GM18870 (cell line): ENCODE measurements around the gene GAGE12G.
"Not testable (repeated sequence)": the region's sequence is repeated elsewhere in the genome, so short reads cannot be mapped to it uniquely, and the experiment has no call there.

ENCODE experiments used
- ATAC-seq: cut with Tn5 transposase; IDR thresholded peaks from one replicate; pipeline ENCODE4 v1.9.1; 2021; ENCODE audit warnings: moderate library complexity; ENCODE audit not compliant: unreplicated experiment

The GAGE12G gene, protein sequence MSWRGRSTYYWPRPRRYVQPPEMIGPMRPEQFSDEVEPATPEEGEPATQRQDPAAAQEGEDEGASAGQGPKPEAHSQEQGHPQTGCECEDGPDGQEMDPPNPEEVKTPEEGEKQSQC

DNA sequence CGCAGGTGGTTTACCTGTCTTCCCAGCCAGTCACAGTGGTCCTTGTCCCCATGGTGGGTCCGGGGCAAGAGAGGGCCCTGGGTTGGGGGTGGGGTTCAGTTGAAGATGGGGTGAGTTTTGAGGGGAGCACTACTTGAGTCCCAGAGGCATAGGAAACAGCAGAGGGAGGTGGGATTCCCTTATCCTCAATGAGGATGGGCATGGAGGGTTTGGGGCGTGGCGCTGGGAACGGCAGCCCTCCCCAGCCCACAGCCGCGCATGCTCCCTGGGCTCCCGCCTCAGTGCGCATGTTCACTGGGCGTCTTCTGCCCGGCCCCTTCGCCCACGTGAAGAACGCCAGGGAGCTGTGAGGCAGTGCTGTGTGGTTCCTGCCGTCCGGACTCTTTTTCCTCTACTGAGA lies at the start of gene GAGE12G:
GAGE12G (plus strand) TSS at position 301 of the 400 bp plus-strand sequence. CDS start 1,155 bp downstream, outside the sequence.
- ATAC-seq: not testable (repeated sequence)

DNA sequence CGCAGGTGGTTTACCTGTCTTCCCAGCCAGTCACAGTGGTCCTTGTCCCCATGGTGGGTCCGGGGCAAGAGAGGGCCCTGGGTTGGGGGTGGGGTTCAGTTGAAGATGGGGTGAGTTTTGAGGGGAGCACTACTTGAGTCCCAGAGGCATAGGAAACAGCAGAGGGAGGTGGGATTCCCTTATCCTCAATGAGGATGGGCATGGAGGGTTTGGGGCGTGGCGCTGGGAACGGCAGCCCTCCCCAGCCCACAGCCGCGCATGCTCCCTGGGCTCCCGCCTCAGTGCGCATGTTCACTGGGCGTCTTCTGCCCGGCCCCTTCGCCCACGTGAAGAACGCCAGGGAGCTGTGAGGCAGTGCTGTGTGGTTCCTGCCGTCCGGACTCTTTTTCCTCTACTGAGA lies 38.3 kb upstream of the GAGE12G start, which contains the start of gene GAGE12C:
GAGE12C (plus strand) TSS at position 301 of the 400 bp plus-strand sequence. CDS start 1,155 bp downstream, outside the sequence.
- ATAC-seq: not testable (repeated sequence)

DNA sequence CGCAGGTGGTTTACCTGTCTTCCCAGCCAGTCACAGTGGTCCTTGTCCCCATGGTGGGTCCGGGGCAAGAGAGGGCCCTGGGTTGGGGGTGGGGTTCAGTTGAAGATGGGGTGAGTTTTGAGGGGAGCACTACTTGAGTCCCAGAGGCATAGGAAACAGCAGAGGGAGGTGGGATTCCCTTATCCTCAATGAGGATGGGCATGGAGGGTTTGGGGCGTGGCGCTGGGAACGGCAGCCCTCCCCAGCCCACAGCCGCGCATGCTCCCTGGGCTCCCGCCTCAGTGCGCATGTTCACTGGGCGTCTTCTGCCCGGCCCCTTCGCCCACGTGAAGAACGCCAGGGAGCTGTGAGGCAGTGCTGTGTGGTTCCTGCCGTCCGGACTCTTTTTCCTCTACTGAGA lies 28.8 kb upstream of the GAGE12G start, which contains the start of gene GAGE12D:
GAGE12D (plus strand) TSS at position 301 of the 400 bp plus-strand sequence. CDS start 1,155 bp downstream, outside the sequence.
- ATAC-seq: not testable (repeated sequence)

DNA sequence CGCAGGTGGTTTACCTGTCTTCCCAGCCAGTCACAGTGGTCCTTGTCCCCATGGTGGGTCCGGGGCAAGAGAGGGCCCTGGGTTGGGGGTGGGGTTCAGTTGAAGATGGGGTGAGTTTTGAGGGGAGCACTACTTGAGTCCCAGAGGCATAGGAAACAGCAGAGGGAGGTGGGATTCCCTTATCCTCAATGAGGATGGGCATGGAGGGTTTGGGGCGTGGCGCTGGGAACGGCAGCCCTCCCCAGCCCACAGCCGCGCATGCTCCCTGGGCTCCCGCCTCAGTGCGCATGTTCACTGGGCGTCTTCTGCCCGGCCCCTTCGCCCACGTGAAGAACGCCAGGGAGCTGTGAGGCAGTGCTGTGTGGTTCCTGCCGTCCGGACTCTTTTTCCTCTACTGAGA lies 19.2 kb upstream of the GAGE12G start, which contains the start of gene GAGE12E:
GAGE12E (plus strand) TSS at position 301 of the 400 bp plus-strand sequence. CDS start 1,155 bp downstream, outside the sequence.
- ATAC-seq: not testable (repeated sequence)

DNA sequence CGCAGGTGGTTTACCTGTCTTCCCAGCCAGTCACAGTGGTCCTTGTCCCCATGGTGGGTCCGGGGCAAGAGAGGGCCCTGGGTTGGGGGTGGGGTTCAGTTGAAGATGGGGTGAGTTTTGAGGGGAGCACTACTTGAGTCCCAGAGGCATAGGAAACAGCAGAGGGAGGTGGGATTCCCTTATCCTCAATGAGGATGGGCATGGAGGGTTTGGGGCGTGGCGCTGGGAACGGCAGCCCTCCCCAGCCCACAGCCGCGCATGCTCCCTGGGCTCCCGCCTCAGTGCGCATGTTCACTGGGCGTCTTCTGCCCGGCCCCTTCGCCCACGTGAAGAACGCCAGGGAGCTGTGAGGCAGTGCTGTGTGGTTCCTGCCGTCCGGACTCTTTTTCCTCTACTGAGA lies 9.7 kb upstream of the GAGE12G start, which contains the start of gene GAGE12F:
GAGE12F (plus strand) TSS at position 301 of the 400 bp plus-strand sequence. CDS start 1,155 bp downstream, outside the sequence.
- ATAC-seq: not testable (repeated sequence)

DNA sequence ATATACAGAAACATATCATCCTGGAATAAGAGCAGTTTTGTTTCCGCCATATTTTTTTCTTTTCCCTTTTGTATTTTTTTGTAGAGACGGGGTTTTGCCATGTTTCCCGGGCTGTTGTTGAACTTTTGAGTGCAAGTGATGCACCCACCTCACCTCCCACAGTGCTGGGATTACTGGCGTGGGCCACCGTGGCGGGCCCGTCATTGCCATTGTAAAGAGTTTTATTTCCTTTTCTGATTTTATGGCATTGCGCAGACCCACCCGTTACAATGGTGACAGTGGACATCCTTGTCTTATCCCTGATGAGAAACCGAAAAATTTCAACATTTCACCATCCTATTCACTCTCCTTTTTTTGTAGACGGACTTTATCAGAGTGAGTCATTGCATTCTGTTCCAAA lies 1.5 kb upstream of the GAGE12G start:
- not testable (repeated sequence) for ATAC-seq

DNA sequence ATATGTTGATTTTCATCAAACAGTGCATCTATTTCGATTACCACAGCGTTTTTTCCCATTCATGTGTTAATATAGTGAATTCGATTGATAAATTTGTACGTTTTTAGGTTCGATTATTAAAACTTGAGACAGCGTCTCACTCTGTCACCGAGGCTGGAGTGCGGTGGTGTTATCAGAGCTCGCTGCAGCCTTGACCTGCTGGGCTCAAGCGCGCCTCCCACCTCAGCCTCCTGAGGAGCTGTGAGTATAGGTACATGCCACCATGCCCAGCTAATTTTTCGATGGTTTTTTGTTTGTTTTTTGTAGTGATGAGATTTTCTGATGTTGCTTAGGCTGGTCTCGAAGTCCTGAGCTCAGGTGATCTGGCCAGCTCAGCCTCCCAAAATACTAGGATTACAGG lies 1.0 kb upstream of the GAGE12G start:
- ATAC-seq: not testable (repeated sequence)

DNA sequence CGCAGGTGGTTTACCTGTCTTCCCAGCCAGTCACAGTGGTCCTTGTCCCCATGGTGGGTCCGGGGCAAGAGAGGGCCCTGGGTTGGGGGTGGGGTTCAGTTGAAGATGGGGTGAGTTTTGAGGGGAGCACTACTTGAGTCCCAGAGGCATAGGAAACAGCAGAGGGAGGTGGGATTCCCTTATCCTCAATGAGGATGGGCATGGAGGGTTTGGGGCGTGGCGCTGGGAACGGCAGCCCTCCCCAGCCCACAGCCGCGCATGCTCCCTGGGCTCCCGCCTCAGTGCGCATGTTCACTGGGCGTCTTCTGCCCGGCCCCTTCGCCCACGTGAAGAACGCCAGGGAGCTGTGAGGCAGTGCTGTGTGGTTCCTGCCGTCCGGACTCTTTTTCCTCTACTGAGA lies 9.4 kb downstream of the GAGE12G start, which contains the start of gene GAGE12H:
GAGE12H (plus strand) TSS at position 301 of the 400 bp plus-strand sequence. CDS start 1,155 bp downstream, outside the sequence.
- ATAC-seq: not testable (repeated sequence)

DNA sequence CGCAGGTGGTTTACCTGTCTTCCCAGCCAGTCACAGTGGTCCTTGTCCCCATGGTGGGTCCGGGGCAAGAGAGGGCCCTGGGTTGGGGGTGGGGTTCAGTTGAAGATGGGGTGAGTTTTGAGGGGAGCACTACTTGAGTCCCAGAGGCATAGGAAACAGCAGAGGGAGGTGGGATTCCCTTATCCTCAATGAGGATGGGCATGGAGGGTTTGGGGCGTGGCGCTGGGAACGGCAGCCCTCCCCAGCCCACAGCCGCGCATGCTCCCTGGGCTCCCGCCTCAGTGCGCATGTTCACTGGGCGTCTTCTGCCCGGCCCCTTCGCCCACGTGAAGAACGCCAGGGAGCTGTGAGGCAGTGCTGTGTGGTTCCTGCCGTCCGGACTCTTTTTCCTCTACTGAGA lies 19.0 kb downstream of the GAGE12G start, which contains the start of gene GAGE2A:
GAGE2A (plus strand) TSS at position 301 of the 400 bp plus-strand sequence. CDS start 1,155 bp downstream, outside the sequence.
- ATAC-seq: not testable (repeated sequence)

DNA sequence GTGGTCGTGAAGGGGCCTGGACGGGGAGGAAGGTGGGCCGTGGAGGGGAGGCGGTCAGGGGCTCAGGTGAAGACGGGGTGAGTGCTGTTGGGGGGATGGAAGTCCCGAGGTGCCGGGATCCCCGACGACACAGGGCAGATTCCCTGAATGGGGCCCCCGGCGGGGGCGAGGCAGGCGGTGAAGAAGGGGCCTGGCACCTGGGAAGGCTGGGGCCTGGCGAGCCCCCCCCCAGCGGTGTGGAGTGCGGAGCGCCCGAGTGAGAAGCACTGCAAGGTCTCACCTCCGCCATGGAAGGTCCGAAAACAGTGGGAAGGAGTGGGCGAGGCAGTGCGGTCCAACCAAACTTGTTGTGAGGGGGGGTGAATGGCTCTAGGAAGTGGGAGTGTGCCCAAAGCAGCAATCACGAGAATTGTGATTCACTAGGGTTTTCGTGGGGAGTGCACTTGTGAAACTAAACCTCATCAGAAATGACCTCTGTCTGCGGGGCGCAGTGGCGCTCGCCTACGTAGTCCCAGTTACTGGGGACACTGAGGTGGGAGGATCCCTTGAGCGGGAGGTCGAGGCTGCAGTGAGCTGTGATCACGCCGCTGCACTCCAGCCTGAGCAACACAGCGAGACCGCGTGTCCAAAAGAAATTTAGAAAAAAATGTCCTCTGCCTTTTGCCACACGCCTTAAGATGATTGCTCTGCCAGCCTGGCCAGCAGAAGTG lies 19.7 kb downstream of the GAGE12G start:
- ATAC-seq: not testable (repeated sequence)

DNA sequence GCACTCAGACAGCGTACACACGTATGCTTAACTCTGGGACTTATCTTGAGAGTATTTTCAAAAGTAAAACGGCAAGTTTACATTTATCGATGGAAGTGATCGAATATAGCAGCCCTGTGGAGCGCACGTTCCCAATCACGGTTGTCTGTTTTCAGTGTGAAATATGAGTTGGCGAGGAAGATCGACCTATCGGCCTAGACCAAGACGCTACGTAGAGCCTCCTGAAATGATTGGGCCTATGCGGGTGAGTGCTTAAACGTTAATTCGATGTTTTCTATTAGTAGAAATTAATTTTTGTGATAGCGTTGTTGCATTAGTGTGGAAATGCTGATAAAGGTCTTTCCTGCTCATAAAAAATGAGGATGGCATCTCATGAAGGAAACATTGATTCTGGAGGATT lies 20.3 kb downstream of the GAGE12G start:
- not testable (repeated sequence) for ATAC-seq

DNA sequence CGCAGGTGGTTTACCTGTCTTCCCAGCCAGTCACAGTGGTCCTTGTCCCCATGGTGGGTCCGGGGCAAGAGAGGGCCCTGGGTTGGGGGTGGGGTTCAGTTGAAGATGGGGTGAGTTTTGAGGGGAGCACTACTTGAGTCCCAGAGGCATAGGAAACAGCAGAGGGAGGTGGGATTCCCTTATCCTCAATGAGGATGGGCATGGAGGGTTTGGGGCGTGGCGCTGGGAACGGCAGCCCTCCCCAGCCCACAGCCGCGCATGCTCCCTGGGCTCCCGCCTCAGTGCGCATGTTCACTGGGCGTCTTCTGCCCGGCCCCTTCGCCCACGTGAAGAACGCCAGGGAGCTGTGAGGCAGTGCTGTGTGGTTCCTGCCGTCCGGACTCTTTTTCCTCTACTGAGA lies 28.5 kb downstream of the GAGE12G start, which contains the start of gene GAGE1:
GAGE1 (plus strand) TSS at position 301 of the 400 bp plus-strand sequence. CDS start 1,155 bp downstream, outside the sequence.
- not testable (repeated sequence) for ATAC-seq

DNA sequence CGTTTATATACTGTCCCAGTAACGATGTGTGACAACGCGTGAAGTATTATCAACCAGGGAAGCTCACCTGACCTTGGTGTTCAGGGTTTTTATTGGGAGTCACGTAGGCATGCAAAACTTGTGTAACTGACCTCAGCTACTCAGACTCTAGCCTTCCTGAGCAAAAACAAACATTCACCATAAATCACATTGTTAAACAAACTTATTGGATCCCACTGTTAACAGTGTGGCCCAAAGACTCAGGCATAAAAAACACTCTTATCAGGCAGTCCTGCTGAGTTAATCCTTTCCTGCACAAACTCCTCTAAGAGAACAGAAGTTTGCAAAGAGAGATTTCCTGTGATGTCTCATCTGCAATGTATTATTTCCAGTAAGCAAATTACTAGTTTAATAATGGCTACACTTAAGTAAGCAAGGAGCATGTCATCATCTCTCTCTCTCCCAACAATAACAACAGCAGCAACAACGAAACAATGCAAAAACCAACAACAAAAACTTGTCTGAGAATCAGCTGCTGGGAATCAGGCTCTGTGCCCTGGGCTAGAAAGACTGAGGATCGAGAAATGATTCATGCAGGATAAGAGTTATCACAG lies 40.6 kb downstream of the GAGE12G start:
- no peak for ATAC-seq

DNA sequence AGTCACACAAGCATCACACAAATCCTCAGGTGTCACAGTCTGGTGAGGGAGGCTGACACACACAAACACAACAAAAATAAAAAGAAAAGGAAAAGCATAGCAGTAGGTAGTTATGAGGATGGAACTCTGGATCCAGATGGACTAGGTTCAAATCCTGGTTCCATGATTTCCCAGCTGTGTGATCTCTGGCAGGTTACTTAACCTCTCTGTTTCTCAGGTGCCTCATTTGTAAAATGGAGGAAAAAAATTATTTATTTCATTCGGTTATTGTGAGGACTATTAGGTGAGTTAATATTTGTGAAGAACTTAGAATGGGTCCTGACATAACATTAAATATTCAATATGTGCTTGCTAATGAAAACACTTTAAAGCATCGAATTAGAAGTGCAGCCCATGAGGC lies 48.4 kb downstream of the GAGE12G start:
- ATAC-seq: no peak
